ENCODE data around the gene GTF3A. TPM values are rescaled to one million over a fixed set of nuclear protein-coding genes. Genes with fewer than 3 reads are reported as not detected.

The GTF3A gene
- total and polyA plus RNA-seq, 9 of the 15 experiments (the other 6 are each of a cell fraction or from before 2014, with no cell fraction given), result 47.5 to 303 (median 174) TPM

- no peak for TF ChIP-seq ZNF398 (CRISPR knock-in tag; IDR thresholded peaks at IDR 0.05)
- no peak for TF ChIP-seq ZNF354B (CRISPR knock-in tag; IDR thresholded peaks at IDR 0.05)
- no peak for TF ChIP-seq BRD9 (IDR thresholded peaks at IDR 0.05; ENCODE audit: low read depth, partially characterized antibody)
- TF ChIP-seq KLF13 (tag; IDR thresholded peaks at IDR 0.05; ENCODE audit: borderline replicate concordance, low read depth), result peak; percentile 79
- TF ChIP-seq RNF2 (IDR thresholded peaks at IDR 0.05), result no peak; the same call in 1 of the 2 replicates
- TF ChIP-seq ZBTB12 (CRISPR knock-in tag; IDR thresholded peaks at IDR 0.05), result no peak
- TF ChIP-seq ARID3B (CRISPR knock-in tag; IDR thresholded peaks at IDR 0.05; ENCODE audit: borderline replicate concordance), result no peak
- TF ChIP-seq NRF1 (conservative IDR thresholded peaks at IDR 0.05 in 1 of 2, IDR thresholded peaks at IDR 0.05 in 1 of 2), result peak; percentile 92 to 94
- TF ChIP-seq HSF4 (CRISPR knock-in tag; IDR thresholded peaks at IDR 0.05; ENCODE audit: borderline replicate concordance), result no peak
- TF ChIP-seq OTX1 (CRISPR knock-in tag; IDR thresholded peaks at IDR 0.05), result no peak
- peak; percentile 52; the same call in 1 of the 2 replicates for TF ChIP-seq TOE1 (IDR thresholded peaks at IDR 0.05; ENCODE audit: borderline replicate concordance)
- TF ChIP-seq TOE1 (CRISPR knock-in tag; IDR thresholded peaks at IDR 0.05; ENCODE audit: borderline replicate concordance, low read depth), result no peak
- TF ChIP-seq STAG1 (CRISPR knock-in tag; IDR thresholded peaks at IDR 0.05; ENCODE audit: borderline replicate concordance), result no peak
- no peak for TF ChIP-seq ZNF586 (CRISPR knock-in tag; conservative IDR thresholded peaks at IDR 0.05)
- no peak for TF ChIP-seq HMG20A (CRISPR knock-in tag; conservative IDR thresholded peaks at IDR 0.05)
- TF ChIP-seq SMC3 (conservative IDR thresholded peaks at IDR 0.05; ENCODE audit: insufficient read depth, low read depth, low read length), result no peak
Measured at GRCh38 chr13:27449936-27450828, 25.8 kb downstream of the GTF3A start, which contains the start of gene MTIF3 (continued).

Measured in K562 (cell line).